IMR-90 (cell line): ENCODE data around the gene DEK. TPM values are rescaled to one million over a fixed set of nuclear protein-coding genes. Genes with fewer than 3 reads are reported as not detected.

Experiments
- ATAC-seq: fragments of 200-7000 bp; cut with Tn5 transposase; 2 replicates; pipeline ENCODE4 v1.9.1; 2020; ENCODE audit warnings: low read depth, mild to moderate bottlenecking, moderate library complexity
- BruUV-seq: library from RNA; stranded (reverse); fragments of 400-500 nt; replicated peaks from 2 replicates; lab custom pipeline; 2021; lab: Mats Ljungman, UMichigan
- CTCF ChIA-PET: fragments of 300-600 bp; formaldehyde crosslinking; extraction: SDS; loops from one replicate; lab custom pipeline; 2021; ENCODE audit warnings: antibody characterized with exemption; lab: Yijun Ruan, JAX
- POLR2A ChIA-PET: fragments of 300-600 bp; sonication (Branson Sonifier 250); formaldehyde crosslinking; loops from one replicate; lab custom pipeline; 2022; ENCODE audit warnings: antibody characterized with exemption; ENCODE audit not compliant: unreplicated experiment; lab: Charles Lee
- DNase-seq: peaks from one replicate; pipeline ENCODE4 v3.0.0; 2013
- H2AFZ ChIP-seq: replicated peaks from 2 replicates; pipeline ENCODE3; 2013; ENCODE audit warnings: low read length, mild to moderate bottlenecking; ENCODE audit not compliant: poor library complexity
- H2AK5ac ChIP-seq: 2 replicates; pipeline ENCODE4 v1.6.1; 2013; ENCODE audit warnings: low read depth, low read length, inconsistent platforms
- H2AK9ac ChIP-seq: replicated peaks from 2 replicates; pipeline ENCODE3; 2013; ENCODE audit warnings: mild to moderate bottlenecking, low read depth, low read length, moderate library complexity; ENCODE audit not compliant: poor library complexity
- H2BK120ac ChIP-seq: 2 replicates; pipeline ENCODE4 v1.6.1; 2013; ENCODE audit warnings: low read depth, low read length, inconsistent platforms
- H2BK15ac ChIP-seq: 3 replicates; pipeline ENCODE4 v1.6.1; 2013; ENCODE audit warnings: low read depth, low read length, inconsistent platforms
- H2BK20ac ChIP-seq: 2 replicates; pipeline ENCODE4 v1.6.1; 2013; ENCODE audit warnings: low read depth, mild to moderate bottlenecking, inconsistent platforms, low read length, moderate library complexity
- H2BK5ac ChIP-seq: 2 replicates; pipeline ENCODE4 v1.6.1; 2013; ENCODE audit warnings: mild to moderate bottlenecking, low read depth, low read length, inconsistent platforms; ENCODE audit not compliant: poor library complexity, severe bottlenecking
- H3K14ac ChIP-seq: replicated peaks from 2 replicates; pipeline ENCODE4 v1.6.1; 2013; ENCODE audit warnings: low read depth, low read length, inconsistent platforms
- H3K18ac ChIP-seq: 2 replicates; pipeline ENCODE4 v1.6.1; 2013; ENCODE audit warnings: low read depth, low read length, control low read depth
- H3K23ac ChIP-seq: 2 replicates; pipeline ENCODE4 v1.6.1; 2013; ENCODE audit warnings: low read depth, low read length, inconsistent platforms
- H3K27ac ChIP-seq: 2 replicates; pipeline ENCODE4 v1.5.1; 2013; ENCODE audit warnings: mild to moderate bottlenecking, control low read depth, low read length; ENCODE audit not compliant: insufficient read depth
- H3K27me3 ChIP-seq: 2 replicates; pipeline ENCODE4 v1.6.1; 2013; ENCODE audit warnings: low read length; ENCODE audit not compliant: control insufficient read depth, insufficient read depth
- H3K36me3 ChIP-seq: 2 replicates; pipeline ENCODE4 v1.6.1; 2013; ENCODE audit warnings: low read length, mixed read lengths; ENCODE audit not compliant: control insufficient read depth, insufficient read depth
- H3K4ac ChIP-seq: 2 replicates; pipeline ENCODE4 v1.6.1; 2013; ENCODE audit warnings: low read depth, low read length, inconsistent platforms
- H3K4me1 ChIP-seq: 2 replicates; pipeline ENCODE4 v1.6.1; 2013; ENCODE audit warnings: low read length, mixed read lengths; ENCODE audit not compliant: control insufficient read depth, insufficient read depth
- H3K4me2 ChIP-seq: 2 replicates; pipeline ENCODE4 v1.6.1; 2013; ENCODE audit warnings: low read depth, mild to moderate bottlenecking, control low read depth, low read length, moderate library complexity
- H3K4me3 ChIP-seq: 2 replicates; pipeline ENCODE4 v1.5.1; 2013; ENCODE audit warnings: low read depth, mild to moderate bottlenecking, control low read depth, low read length, moderate library complexity; ENCODE audit not compliant: insufficient read depth
- H3K56ac ChIP-seq: 2 replicates; pipeline ENCODE4 v1.6.1; 2013; ENCODE audit warnings: low read length, inconsistent platforms; ENCODE audit not compliant: insufficient read depth; ENCODE audit errors: extremely low read depth
- H3K79me1 ChIP-seq, 2 experiments: 2 replicates each; pipeline ENCODE4 v1.6.1; 2013; ENCODE audit warnings: low read length in 2 of 2, inconsistent platforms in 1 of 2, low read depth in 1 of 2
- H3K9ac ChIP-seq: 2 replicates; pipeline ENCODE4 v1.6.1; 2013; ENCODE audit warnings: low read depth, low read length, control low read depth
- H3K9me1 ChIP-seq: 2 replicates; pipeline ENCODE4 v1.6.1; 2013; ENCODE audit warnings: low read length, inconsistent platforms; ENCODE audit not compliant: insufficient read depth
- H3K9me3 ChIP-seq: 2 replicates; pipeline ENCODE4 v1.6.1; 2013; ENCODE audit warnings: low read length; ENCODE audit not compliant: control insufficient read depth, insufficient read depth
- H4K20me1 ChIP-seq: 2 replicates; pipeline ENCODE4 v1.6.1; 2013; ENCODE audit warnings: low read length, inconsistent platforms; ENCODE audit not compliant: insufficient read depth
- H4K5ac ChIP-seq: 2 replicates; pipeline ENCODE4 v1.6.1; 2013; ENCODE audit warnings: mild to moderate bottlenecking, low read depth, low read length, control low read depth
- H4K8ac ChIP-seq, 2 experiments: 2 replicates each; pipeline ENCODE4 v1.6.1; 2013; ENCODE audit warnings: low read depth in 2 of 2, low read length in 2 of 2, control low read depth in 1 of 2, inconsistent platforms in 1 of 2
- H4K91ac ChIP-seq: 2 replicates; pipeline ENCODE4 v1.6.1; 2013; ENCODE audit warnings: low read depth, low read length, inconsistent platforms; ENCODE audit not compliant: insufficient read depth
- BHLHE40 ChIP-seq: fragments of 150-350 bp; IDR thresholded peaks from 2 replicates; pipeline ENCODE4 v1.6.1; 2016; ENCODE audit warnings: mild to moderate bottlenecking, low read depth, low read length
- CEBPB ChIP-seq: IDR thresholded peaks from 2 replicates; pipeline ENCODE4 v1.6.1; 2012; ENCODE audit warnings: low read depth, low read length, improper control_type of control experiment
- CHD1 ChIP-seq: IDR thresholded peaks from 2 replicates; pipeline ENCODE4 v1.6.1; 2012; ENCODE audit warnings: low read depth, low read length, improper control_type of control experiment
- CTCF ChIP-seq: conservative IDR thresholded peaks from 2 replicates; pipeline ENCODE4 v1.5.1; 2012; ENCODE audit warnings: mild to moderate bottlenecking, low read depth, low read length, improper control_type of control experiment
- FOS ChIP-seq: fragments of 150-350 bp; IDR thresholded peaks from 2 replicates; pipeline ENCODE4 v1.6.1; 2016; ENCODE audit warnings: low read depth, low read length
- MAFK ChIP-seq: IDR thresholded peaks from 2 replicates; pipeline ENCODE4 v1.6.1; 2012; ENCODE audit warnings: low read depth, low read length, improper control_type of control experiment
- MAZ ChIP-seq: IDR thresholded peaks from 2 replicates; pipeline ENCODE4 v1.6.1; 2012; ENCODE audit warnings: low read depth, mild to moderate bottlenecking, low read length, improper control_type of control experiment, moderate library complexity, borderline replicate concordance
- MXI1 ChIP-seq: IDR thresholded peaks from 2 replicates; pipeline ENCODE4 v1.6.1; 2012; ENCODE audit warnings: low read depth, mild to moderate bottlenecking, low read length, moderate library complexity, borderline replicate concordance
- NFE2L2 ChIP-seq: fragments of 150-350 bp; IDR thresholded peaks from 2 replicates; pipeline ENCODE4 v1.6.1; 2016; ENCODE audit warnings: low read depth, mild to moderate bottlenecking, low read length
- POLR2A ChIP-seq: IDR thresholded peaks from 2 replicates; pipeline ENCODE4 v1.6.1; 2012; ENCODE audit warnings: mild to moderate bottlenecking, low read depth, low read length
- RAD21 ChIP-seq: IDR thresholded peaks from 2 replicates; pipeline ENCODE4 v1.6.1; 2012; ENCODE audit warnings: low read length, improper control_type of control experiment
- RCOR1 ChIP-seq: IDR thresholded peaks from 2 replicates; pipeline ENCODE4 v1.6.1; 2012; ENCODE audit warnings: mild to moderate bottlenecking, low read length, improper control_type of control experiment; ENCODE audit not compliant: insufficient replicate concordance
- RFX5 ChIP-seq: IDR thresholded peaks from 2 replicates; pipeline ENCODE4 v1.8.0; 2012; ENCODE audit warnings: low read depth, mild to moderate bottlenecking, low read length, moderate library complexity
- SMC3 ChIP-seq: fragments of 150-350 bp; IDR thresholded peaks from 2 replicates; pipeline ENCODE4 v1.6.1; 2016; ENCODE audit warnings: low read depth, mild to moderate bottlenecking, antibody characterized with exemption, low read length, moderate library complexity
- USF2 ChIP-seq: fragments of 150-350 bp; IDR thresholded peaks from 2 replicates; pipeline ENCODE4 v1.6.1; 2017; ENCODE audit warnings: mild to moderate bottlenecking, antibody characterized with exemption, low read length, low read depth
- dilution Hi-C: fragments of 300-500 bp; cut with HindIII; formaldehyde crosslinking; loops from one replicate; pipeline ENCODE4 v1.14.3; 2018; ENCODE audit warnings: low sequenced_read_pairs; ENCODE audit not compliant: unreplicated experiment
- in situ Hi-C: fragments of 300-500 bp; cut with MboI; formaldehyde crosslinking; loops from 3 replicates; pipeline ENCODE4 v1.14.3; 2019; ENCODE audit warnings: low sequenced_read_pairs, inconsistent platforms, mixed read lengths
- intact Hi-C: fragments of 100-400 bp; cut with micrococcal nuclease; formaldehyde crosslinking; loops from 2 replicates; pipeline ENCODE4 v1.10.0; 2022
- polyA plus RNA-seq, 3 experiments: library from polyadenylated mRNA; depleted of rRNA; stranded (reverse); fragments of >200 nt; gene quantifications; 2 replicates each; pipeline ENCODE4 v1.2.3, GENCODE V29; 2012; ENCODE audit warnings: low replicate concordance in 1 of 3
- total RNA-seq: library from RNA; depleted of rRNA; stranded (reverse); fragments of >200 nt; gene quantifications from 2 replicates; pipeline ENCODE4 v1.2.3, GENCODE V29; 2012
- TF ChIP-seq, protein P1 (sequence below): fragments of 150-350 bp; IDR thresholded peaks from 2 replicates; pipeline ENCODE4 v1.6.1; 2016; ENCODE audit warnings: low read depth, mild to moderate bottlenecking, low read length, moderate library complexity, borderline replicate concordance

Gene DEK
- total and polyA plus RNA-seq, 2 of the 4 experiments (the other 2 are of a cell fraction) = 33.5 to 37.1 TPM

DNA sequence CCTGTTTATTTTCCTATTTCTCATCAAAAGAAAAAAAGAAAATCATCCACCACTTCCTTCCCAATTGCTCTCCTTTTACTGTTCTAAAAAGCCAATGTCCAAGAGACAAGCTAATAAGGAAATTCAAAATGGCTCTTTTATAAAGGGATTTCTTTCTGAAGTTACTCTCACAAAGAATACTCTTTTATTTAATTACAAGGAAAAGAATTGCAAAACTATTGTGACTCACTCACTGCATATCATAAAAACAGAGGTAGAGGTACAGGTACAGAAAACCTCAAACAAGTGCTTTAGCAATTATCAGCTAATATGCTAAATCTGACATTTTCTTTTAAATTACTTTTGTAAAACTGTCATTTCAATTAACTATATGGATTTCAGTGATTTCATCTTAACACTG is 18.1 kb downstream of the DEK start:
- no peak overlapping the region for H3K4ac ChIP-seq
- TF ChIP-seq CEBPB = no peak
- no peak for TF ChIP-seq CHD1
- no peak for TF ChIP-seq MAZ
- no peak for TF ChIP-seq RFX5
- no peak for TF ChIP-seq MXI1
- TF ChIP-seq USF2 = no peak
- no peak for TF ChIP-seq FOS
- TF ChIP-seq, protein P1, sequence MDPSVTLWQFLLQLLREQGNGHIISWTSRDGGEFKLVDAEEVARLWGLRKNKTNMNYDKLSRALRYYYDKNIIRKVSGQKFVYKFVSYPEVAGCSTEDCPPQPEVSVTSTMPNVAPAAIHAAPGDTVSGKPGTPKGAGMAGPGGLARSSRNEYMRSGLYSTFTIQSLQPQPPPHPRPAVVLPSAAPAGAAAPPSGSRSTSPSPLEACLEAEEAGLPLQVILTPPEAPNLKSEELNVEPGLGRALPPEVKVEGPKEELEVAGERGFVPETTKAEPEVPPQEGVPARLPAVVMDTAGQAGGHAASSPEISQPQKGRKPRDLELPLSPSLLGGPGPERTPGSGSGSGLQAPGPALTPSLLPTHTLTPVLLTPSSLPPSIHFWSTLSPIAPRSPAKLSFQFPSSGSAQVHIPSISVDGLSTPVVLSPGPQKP = no peak
- no peak for TF ChIP-seq POLR2A
- no peak for TF ChIP-seq RCOR1
- TF ChIP-seq MAFK = no peak
- no peak for TF ChIP-seq BHLHE40
- TF ChIP-seq NFE2L2 = no peak
- TF ChIP-seq SMC3 = no peak
- no peak for TF ChIP-seq CTCF
- no peak for TF ChIP-seq RAD21
- DNase-seq (no peak), ATAC-seq (no peak)
- H2AK5ac ChIP-seq = no peak overlapping the region
- H3K79me1 ChIP-seq = peaks cover 24 to 60% of the 10 kb centered on the region in 2 experiments
- H3K56ac ChIP-seq = no peak overlapping the region
- H4K8ac ChIP-seq = no peak overlapping the region
- no peak overlapping the region for H3K27ac ChIP-seq
- H3K14ac ChIP-seq = no peak overlapping the region
- peaks cover 26% of the 10 kb centered on the region for H3K36me3 ChIP-seq
- intact Hi-C loops = loop anchor here (10.0 kb wide), 1 partner anchor 391 kb away; no protein-coding TSS in a partner anchor
- no peak overlapping the region for H2BK20ac ChIP-seq
- no peak overlapping the region for H3K4me3 ChIP-seq
- no peak overlapping the region for H4K5ac ChIP-seq
- H3K4me2 ChIP-seq = no peak overlapping the region
- H3K9me3 ChIP-seq = no peaks in the 10 kb centered on the region
- no peak overlapping the region for H2BK120ac ChIP-seq
- H3K23ac ChIP-seq = no peak overlapping the region
- H4K91ac ChIP-seq = no peak overlapping the region
- H2AFZ ChIP-seq = no peak overlapping the region
- no peak overlapping the region for H3K9ac ChIP-seq
- 0 out of 2 replicates have a peak, but pooled peaks cover 3% of the 10 kb centered on the region for H3K9me1 ChIP-seq
- no TSS peak for BruUV-seq
- H3K27me3 ChIP-seq = no peaks in the 10 kb centered on the region
- no peak overlapping the region for H2BK15ac ChIP-seq
- ChIA-PET POLR2A (no interaction called here), CTCF (no interaction called here)
- peaks cover 5% of the 10 kb centered on the region for H3K4me1 ChIP-seq
- in situ Hi-C loops = no loop called here
- no peak overlapping the region for H2AK9ac ChIP-seq
- H2BK5ac ChIP-seq = no peak overlapping the region
- dilution Hi-C loops = no loop called here
- no peak overlapping the region for H3K18ac ChIP-seq
- no peaks in the 10 kb centered on the region; the same call in 1 of the 2 replicates for H4K20me1 ChIP-seq
